GM19397 (cell line): ENCODE measurements around the gene KIAA0232.
"Not testable (repeated sequence)": the region's sequence is repeated elsewhere in the genome, so short reads cannot be mapped to it uniquely, and the experiment has no call there.

ENCODE experiments used
- ATAC-seq: cut with Tn5 transposase; IDR thresholded peaks from one replicate; pipeline ENCODE4 v1.9.1; 2021; ENCODE audit warnings: mild to moderate bottlenecking, moderate library complexity; ENCODE audit not compliant: unreplicated experiment

The KIAA0232 gene

DNA sequence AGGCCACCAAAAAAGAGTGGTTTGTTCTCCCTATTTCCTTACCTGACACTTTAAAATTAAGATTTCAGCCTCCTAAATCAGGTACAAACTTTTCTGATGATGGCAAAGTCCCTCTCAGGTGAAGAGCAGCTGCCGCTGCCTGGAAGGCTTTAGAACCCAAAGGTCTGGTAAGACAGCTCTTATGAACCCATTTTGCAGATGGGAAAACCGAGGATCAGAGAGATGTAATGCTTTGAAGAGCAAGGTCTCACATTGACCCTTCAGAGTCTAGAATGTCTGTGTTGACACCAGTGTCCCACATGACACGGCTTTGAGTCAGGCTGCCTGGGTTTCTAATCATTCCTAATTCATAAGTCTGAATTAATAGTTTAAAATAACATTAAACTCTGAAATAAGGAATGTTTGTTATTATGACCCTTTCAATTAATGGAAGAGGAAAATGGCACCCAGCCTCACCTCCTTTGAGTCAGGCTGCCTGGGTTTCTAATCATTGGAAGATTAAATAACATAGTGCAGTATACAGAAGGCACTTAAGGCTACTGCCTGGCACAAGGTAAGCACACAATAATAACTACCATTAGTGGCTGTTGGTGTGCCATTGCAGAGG is 27.9 kb upstream of the KIAA0232 start:
- ATAC-seq: no peak

DNA sequence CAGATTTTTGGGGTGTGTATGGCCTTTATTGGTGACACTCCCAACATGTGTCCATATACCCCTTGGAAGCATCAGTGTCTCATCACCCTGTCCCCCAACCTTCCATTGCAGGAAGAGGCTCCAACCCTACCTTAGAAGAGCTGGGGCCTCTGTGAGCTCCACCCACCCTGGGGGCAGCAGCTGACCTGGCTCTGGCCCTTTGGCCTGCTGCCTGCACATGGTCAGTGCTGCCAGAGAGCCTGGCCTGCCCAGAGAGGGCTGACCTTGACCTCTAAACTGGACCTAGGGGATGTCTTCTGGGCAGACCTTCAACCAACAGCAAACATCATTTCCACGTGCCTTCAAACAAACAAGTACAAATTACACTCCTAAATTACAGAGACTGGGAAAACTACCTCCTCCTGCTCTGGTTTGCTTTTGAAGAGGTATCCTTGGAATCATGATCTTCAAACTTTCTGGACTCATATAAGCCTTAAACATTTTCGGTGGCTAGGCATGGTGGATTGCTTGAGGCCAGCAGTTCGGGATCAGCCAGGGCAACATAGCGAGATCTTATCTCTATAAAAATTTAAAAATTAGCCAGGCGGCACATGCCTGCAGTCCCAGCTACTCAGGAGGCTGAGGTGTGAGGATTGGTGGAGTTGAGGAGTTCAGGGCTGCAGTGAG is 27.3 kb upstream of the KIAA0232 start:
- no peak for ATAC-seq

DNA sequence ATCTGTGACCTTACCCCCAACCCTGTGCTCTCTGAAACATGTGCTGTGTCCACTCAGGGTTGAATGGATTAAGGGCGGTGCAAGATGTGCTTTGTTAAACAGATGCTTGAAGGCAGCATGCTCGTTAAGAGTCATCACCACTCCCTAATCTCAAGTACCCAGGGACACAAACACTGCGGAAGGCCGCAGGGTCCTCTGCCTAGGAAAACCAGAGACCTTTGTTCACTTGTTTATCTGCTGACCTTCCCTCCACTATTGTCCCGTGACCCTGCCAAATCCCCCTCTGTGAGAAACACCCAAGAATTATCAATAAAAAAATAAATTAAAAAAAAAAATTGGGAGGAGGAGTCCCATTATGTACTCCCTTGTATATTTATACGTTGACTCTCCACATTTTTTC is 26.2 kb upstream of the KIAA0232 start:
- ATAC-seq: not testable (repeated sequence)

DNA sequence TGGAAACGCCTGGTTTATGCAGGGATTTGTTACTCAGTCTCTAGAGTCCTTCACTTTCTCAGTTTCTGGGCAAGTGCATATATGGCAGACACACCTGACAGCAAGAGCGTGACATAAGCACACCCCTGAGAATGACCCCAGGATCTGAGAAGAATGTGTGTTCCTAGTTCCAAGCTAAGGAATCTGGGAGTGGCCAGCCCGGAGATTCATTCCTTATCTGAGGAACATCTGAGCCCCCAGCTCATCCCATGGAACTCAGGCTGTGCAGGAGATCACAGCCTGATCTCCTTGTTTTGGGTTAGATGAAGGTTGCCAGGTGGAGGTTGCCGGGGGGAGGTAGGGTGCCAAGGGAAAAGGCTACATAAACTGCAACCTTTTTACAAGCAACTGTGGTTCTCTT is 23.8 kb upstream of the KIAA0232 start:
- ATAC-seq: no peak

- ATAC-seq: no peak
Observed at GRCh38 chr4:6760865-6761264, 21.7 kb upstream of the KIAA0232 start.

GRCh38 chr4:6761649-6762615 is 20.6 kb upstream of the KIAA0232 start:
- no peak for ATAC-seq

GRCh38 chr4:6763330-6763851 is 19.1 kb upstream of the KIAA0232 start:
- no peak for ATAC-seq

- no peak for ATAC-seq
Observed at GRCh38 chr4:6764976-6765620, 17.4 kb upstream of the KIAA0232 start.

- no peak for ATAC-seq
Observed at GRCh38 chr4:6765703-6766102, 16.8 kb upstream of the KIAA0232 start.

DNA sequence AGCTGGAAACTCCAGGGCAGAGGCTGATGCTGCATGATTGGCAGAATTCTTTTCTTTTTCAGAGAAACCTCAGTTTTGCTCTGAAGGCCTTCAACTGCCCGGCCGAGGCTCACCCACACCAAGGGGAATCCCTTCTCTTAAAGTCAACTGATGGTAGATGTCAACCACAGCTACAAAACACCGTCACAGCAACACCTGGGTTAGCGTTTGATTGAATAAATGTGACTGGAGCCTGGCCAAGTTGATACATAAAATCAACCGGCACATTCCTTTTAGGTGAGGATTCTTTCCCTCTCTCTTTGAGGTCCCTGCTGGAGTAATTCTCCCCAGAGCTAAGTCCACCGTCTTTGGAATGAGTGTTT is 15.2 kb upstream of the KIAA0232 start:
- ATAC-seq: no peak

GRCh38 chr4:6767748-6768538 is 14.6 kb upstream of the KIAA0232 start:
- no peak for ATAC-seq

DNA sequence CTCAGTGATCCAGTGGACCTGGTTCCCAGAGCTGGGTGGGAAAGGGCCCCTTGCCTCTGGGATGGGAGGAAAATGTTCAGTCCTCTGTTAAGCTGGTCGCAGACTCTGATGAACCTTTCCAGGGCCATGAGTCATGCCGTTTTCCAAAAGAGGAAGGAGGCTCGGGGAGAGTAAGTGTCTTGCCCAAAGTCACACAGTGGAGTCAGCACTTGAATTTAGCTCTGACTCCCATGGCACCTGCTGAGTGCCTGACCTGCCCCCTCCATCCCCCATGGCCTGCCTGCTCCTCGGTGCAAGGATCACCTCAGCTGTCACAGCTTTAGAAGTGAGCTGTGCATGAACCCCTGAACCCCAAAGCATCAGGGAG is 14.0 kb upstream of the KIAA0232 start:
- ATAC-seq: no peak

DNA sequence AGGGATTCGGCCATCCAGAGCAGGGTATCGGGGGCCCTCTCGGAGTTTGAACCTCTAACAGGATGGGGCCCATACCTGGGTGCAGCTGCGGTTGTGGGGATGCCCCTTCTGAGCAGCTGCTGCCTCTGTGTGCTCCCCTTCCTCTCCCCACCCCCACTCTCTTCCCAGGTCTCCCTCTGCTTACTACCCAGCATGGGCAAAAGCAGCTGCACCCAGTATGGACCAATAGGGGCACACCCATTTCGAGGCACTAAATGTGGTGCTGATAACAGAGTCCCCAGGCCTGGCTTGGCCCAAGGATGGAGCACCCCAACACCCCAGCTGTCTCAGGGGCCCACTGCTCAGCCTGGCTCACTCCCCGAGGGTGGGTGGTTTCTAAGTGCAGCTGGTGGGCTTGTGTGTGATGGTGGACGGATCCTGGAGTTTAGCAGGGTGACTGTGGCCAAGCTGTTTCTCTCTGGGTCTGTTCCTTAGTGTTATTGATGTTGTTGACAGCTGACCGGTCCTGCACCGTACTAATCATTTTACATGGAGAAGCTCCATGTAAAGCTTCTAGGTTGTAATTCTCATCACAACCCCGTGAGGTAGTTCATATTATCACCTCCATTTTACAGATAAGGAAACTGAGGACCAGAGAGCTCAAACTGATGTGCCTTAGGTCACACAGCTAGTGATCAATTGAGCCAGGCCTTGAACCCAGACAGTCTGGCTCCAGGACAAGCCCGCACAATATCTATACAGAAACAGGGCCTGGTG is 13.1 kb upstream of the KIAA0232 start:
- no peak for ATAC-seq

DNA sequence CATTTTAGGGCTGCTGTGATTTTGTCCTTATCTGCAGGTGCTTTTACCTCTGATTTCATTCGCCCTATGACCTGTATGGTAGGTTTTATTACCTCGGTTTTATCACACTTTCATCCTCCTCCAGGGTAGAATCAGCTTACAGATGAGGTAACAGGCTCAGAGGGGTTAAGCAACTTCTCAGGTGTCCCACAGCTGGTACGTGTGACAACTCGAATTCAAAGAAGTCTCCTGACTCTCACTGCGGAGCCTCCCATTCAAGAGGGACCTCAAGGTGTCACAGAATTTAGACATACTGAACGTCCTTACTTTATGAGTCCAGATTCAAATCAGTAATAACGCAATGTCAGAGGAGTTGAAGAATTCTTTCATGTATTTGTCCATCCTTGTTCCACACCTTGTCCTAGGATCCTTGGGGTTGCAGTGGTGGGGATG is 12.5 kb upstream of the KIAA0232 start:
- ATAC-seq: no peak

DNA sequence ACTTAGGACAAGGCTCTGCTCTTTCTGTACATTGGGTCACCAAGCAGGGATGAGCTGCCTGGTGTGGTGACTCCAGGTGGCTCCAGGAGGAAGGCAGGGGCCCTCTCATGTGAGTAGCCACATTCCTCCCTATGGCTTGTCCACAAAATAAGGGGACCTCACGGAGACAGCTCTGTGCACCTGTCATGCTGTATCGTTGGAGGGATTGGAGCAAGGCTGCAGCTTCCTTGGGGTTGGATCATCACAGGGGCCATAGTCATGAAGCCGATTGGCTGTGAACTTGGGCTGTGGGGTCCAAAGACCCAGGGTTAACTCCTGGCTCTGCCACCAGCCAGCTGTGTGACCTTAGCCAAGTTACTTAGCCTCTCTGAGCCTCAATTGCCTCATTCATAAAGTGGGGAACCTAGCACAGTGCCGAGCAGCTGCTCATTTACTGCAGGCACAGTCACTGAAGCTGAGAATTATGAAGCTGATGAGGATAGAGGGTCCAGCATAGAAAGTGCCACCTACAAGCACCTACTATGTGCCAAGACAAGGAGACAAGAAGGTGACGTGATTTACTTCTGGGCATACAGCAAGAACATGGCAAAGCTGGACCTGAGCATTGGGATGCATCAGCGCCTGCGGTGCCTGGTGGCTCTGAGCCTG is 11.8 kb upstream of the KIAA0232 start:
- no peak for ATAC-seq

DNA sequence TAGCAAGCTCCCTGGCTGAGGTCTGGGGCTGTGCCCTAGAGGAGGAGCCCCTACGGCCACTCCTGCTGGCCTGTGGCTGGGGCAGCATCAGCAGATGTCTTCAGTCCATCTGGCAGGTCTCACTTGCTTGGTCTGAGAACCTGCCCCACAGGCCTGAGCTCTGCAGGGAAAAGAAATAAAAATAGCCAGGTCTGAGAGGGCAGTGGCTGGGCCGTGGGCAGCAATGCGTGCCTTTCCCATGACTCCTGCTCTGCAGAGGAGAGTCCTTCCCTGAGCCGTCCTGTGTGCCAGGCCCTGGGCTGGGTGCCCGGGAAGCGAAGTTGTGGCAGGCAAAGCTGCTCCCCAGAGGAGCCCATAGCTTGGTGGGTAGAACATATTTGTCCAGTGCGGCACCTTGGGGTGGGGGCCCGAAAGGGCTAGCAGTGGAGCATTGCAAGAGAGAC is 11.3 kb upstream of the KIAA0232 start:
- ATAC-seq: no peak

DNA sequence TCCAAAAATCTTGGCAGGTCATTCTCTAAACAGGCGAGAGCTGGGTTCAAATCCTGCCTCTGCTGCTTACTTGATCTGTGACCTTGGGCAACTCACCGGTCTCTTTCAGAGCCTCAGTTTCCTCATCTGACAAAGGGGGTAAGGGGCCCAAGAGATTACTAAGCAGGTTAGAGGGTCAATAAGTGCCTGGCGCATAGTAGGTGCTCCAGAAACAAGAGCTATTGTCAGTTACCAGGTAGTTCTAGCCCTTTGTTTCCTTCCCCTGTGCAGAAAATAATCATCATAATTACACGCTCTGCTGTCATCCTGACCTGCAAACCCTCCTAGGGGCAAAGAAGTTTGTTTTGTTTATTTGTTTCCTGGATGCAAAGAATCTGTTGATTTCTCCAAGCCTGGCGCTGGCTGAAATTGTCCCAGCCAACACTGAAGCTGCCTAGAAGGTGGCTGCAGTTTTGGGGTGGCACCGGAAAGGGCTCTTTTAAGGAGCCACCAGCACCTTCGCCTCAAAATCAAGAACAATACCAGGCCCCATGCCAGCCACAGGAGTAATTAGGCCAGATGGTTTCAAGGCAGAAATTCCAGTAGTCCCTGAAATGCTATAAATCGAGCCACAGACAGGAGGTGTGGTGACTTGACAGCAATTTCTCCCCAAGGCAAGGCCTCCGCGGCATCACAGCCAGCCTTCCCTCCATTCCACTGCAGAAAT is 10.2 kb upstream of the KIAA0232 start:
- ATAC-seq: no peak

DNA sequence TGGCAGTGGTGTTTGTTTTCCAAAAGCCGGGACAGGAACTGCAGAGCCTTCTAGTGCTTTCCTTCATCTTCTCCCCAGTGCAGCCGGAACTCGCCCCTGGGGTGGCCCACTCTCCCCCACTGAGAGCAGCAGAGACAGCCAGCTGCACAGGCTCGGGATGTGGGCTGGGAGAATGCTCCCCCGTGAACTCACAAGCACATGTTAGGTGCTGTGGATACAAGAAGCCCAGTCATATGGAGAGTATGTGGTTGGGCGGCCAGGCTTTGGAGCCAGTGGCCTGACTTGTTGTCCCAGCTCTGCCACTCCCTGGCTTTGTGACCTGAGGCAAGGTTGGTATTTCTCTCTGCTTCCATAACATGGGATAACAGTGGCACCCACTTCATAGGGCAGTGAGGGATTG is 9.4 kb upstream of the KIAA0232 start:
- no peak for ATAC-seq
